ENCODE results near the gene CRABP2.

The CRABP2 gene

GRCh38 chr1:156741481-156741983 is 36.1 kb upstream of the CRABP2 start:
- Histone ChIP-seq H4K20me1 (ENCODE audit: insufficient read depth, low read length) (no peaks in the 10 kb centered on the region), H3F3A (ENCODE audit: insufficient read depth, low read length) (0 out of 2 replicates have a peak, but pooled peaks cover 9% of the 10 kb centered on the region), H2AFZ (ENCODE audit: low read length) (no peak overlapping the region), H3K36me3 (ENCODE audit: insufficient read depth, low read length) (peaks cover 84% of the 10 kb centered on the region), H3K4me3 (ENCODE audit: low read depth, low read length, poor library complexity, severe bottlenecking) (peak overlapping the region; percentile 54), H3K27ac (ENCODE audit: low read depth, low read length, poor library complexity, severe bottlenecking) (peak overlapping the region; percentile 82), H3K4me1 (ENCODE audit: insufficient read depth, low read length, severe bottlenecking) (peaks cover 27% of the 10 kb centered on the region), H3K4me2 (ENCODE audit: low read length) (peak overlapping the region; percentile 72), H3K79me2 (ENCODE audit: insufficient read depth, low read length) (peaks cover 15% of the 10 kb centered on the region), H3K9ac (ENCODE audit: low read length) (peak overlapping the region; percentile 49; the same call in 1 of the 2 replicates), H3K9me3 (ENCODE audit: low read length) (no peaks in the 10 kb centered on the region), H3K27me3 (ENCODE audit: insufficient read depth, low read length) (no peaks in the 10 kb centered on the region), H3K9me2 (ENCODE audit: low read depth, low read length) (no peaks in the 10 kb centered on the region)
- TF ChIP-seq CTCF (IDR thresholded peaks at IDR 0.05; ENCODE audit: low read length) (no peak), EZH2 (IDR thresholded peaks at IDR 0.05; ENCODE audit: borderline replicate concordance, low read length) (no peak)

GRCh38 chr1:156740741-156741480 is 35.5 kb upstream of the CRABP2 start, which contains the start of gene MRPL24:
Gene MRPL24, minus strand, starts transcription at chr1:156741088. Its CDS starts 2,384 bp downstream, at chr1:156738704.
- Histone ChIP-seq H4K20me1 (ENCODE audit: insufficient read depth, low read length) (no peaks in the 10 kb centered on the region), H3K4me2 (ENCODE audit: low read length) (peak within 1 kb of the TSS; percentile 85), H2AFZ (ENCODE audit: low read length) (no peak within 1 kb of the TSS), H3K27me3 (ENCODE audit: insufficient read depth, low read length) (no peaks in the 10 kb centered on the region), H3K36me3 (ENCODE audit: insufficient read depth, low read length) (peaks cover 84% of the 10 kb centered on the region), H3K9me2 (ENCODE audit: low read depth, low read length) (no peaks in the 10 kb centered on the region), H3K79me2 (ENCODE audit: insufficient read depth, low read length) (peaks cover 9% of the 10 kb centered on the region), H3K4me1 (ENCODE audit: insufficient read depth, low read length, severe bottlenecking) (peaks cover 21% of the 10 kb centered on the region), H3F3A (ENCODE audit: insufficient read depth, low read length) (0 out of 2 replicates have a peak, but pooled peaks cover 9% of the 10 kb centered on the region), H3K9me3 (ENCODE audit: low read length) (no peaks in the 10 kb centered on the region), H3K27ac (ENCODE audit: low read depth, low read length, poor library complexity, severe bottlenecking) (peak within 1 kb of the TSS; percentile 82), H3K4me3 (ENCODE audit: low read depth, low read length, poor library complexity, severe bottlenecking) (peak within 1 kb of the TSS; percentile 80), H3K9ac (ENCODE audit: low read length) (peak within 1 kb of the TSS; percentile 92)
- TF ChIP-seq EZH2 (IDR thresholded peaks at IDR 0.05; ENCODE audit: borderline replicate concordance, low read length), result no peak
- no peak for TF ChIP-seq CTCF (IDR thresholded peaks at IDR 0.05; ENCODE audit: low read length)

DNA sequence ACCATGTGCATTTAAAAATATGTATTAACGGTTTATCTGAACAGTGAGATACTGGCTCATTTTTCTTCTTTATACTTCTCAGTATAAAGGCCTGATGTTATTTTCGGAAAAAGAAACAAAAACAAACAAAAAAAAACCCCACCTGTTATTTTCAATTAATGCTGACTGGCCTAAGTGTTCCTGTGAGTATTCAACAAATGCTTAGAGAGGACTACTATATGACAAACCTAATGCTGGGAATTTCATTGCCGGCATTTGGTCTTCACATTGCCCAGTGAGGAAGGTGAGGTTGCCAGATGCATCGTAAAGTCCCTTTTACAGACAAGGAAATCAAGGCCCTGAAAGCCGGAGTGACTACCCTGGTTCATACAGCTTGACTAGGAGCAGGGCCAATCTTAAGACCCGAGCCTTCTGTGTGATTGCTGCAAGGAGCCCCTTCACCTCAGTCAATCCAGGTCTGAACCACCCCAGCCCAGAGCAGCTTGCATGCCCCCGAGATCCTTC is 34.9 kb upstream of the CRABP2 start:
- Histone ChIP-seq H3F3A (ENCODE audit: insufficient read depth, low read length) (0 out of 2 replicates have a peak, but pooled peaks cover 9% of the 10 kb centered on the region), H4K20me1 (ENCODE audit: insufficient read depth, low read length) (no peaks in the 10 kb centered on the region), H3K9me3 (ENCODE audit: low read length) (no peaks in the 10 kb centered on the region), H3K4me2 (ENCODE audit: low read length) (peak overlapping the region; percentile 85), H3K9me2 (ENCODE audit: low read depth, low read length) (no peaks in the 10 kb centered on the region), H3K36me3 (ENCODE audit: insufficient read depth, low read length) (peaks cover 78% of the 10 kb centered on the region), H3K4me3 (ENCODE audit: low read depth, low read length, poor library complexity, severe bottlenecking) (peak overlapping the region; percentile 80), H3K9ac (ENCODE audit: low read length) (peak overlapping the region; percentile 92), H3K4me1 (ENCODE audit: insufficient read depth, low read length, severe bottlenecking) (peaks cover 21% of the 10 kb centered on the region), H3K27me3 (ENCODE audit: insufficient read depth, low read length) (no peaks in the 10 kb centered on the region), H2AFZ (ENCODE audit: low read length) (no peak overlapping the region), H3K27ac (ENCODE audit: low read depth, low read length, poor library complexity, severe bottlenecking) (peak overlapping the region; percentile 66), H3K79me2 (ENCODE audit: insufficient read depth, low read length) (peaks cover 7% of the 10 kb centered on the region)
- TF ChIP-seq CTCF (IDR thresholded peaks at IDR 0.05; ENCODE audit: low read length) (no peak), EZH2 (IDR thresholded peaks at IDR 0.05; ENCODE audit: borderline replicate concordance, low read length) (no peak)
